Activated CD4-positive, alpha-beta T cell treated with anti-CD3 and anti-CD28 coated beads, Interleukin-2, amount 10 ng/mL, durations not matched to agents 24 days and 14 days (primary cell): ENCODE results near the gene DLGAP1. TPM values are rescaled to one million over a fixed set of nuclear protein-coding genes. Genes with fewer than 3 reads are reported as not detected.

Experiments used
- DNase-seq: peaks from one replicate; pipeline ENCODE4 v3.0.0; 2022
- H3K27ac Mint-ChIP-seq: one replicate; pipeline ENCODE4 v1.8.0; 2022; ENCODE audit warnings: mild to moderate bottlenecking, mixed read lengths
- H3K27me3 Mint-ChIP-seq: one replicate; pipeline ENCODE4 v1.8.0; 2022; ENCODE audit warnings: mixed read lengths
- H3K36me3 Mint-ChIP-seq: one replicate; pipeline ENCODE4 v1.8.0; 2022; ENCODE audit warnings: low read depth, mild to moderate bottlenecking, mixed read lengths
- H3K4me1 Mint-ChIP-seq: one replicate; pipeline ENCODE4 v1.8.0; 2021; ENCODE audit warnings: mixed read lengths
- H3K4me3 Mint-ChIP-seq: one replicate; pipeline ENCODE4 v1.8.0; 2022; ENCODE audit warnings: mild to moderate bottlenecking, moderate library complexity, mixed read lengths
- H3K9me3 Mint-ChIP-seq: one replicate; pipeline ENCODE4 v1.8.0; 2021; ENCODE audit warnings: mixed read lengths
- intact Hi-C: fragments of 100-400 bp; cut with micrococcal nuclease; formaldehyde crosslinking; loops from one replicate; pipeline ENCODE4 v1.15.1; 2023
- total RNA-seq: library from RNA; stranded (reverse); gene quantifications from 2 replicates; pipeline ENCODE4 v1.2.3, GENCODE V29; 2022

DLGAP1 gene
- total RNA-seq, 1 donor from 2014 or later, result 1.5 TPM

DNA sequence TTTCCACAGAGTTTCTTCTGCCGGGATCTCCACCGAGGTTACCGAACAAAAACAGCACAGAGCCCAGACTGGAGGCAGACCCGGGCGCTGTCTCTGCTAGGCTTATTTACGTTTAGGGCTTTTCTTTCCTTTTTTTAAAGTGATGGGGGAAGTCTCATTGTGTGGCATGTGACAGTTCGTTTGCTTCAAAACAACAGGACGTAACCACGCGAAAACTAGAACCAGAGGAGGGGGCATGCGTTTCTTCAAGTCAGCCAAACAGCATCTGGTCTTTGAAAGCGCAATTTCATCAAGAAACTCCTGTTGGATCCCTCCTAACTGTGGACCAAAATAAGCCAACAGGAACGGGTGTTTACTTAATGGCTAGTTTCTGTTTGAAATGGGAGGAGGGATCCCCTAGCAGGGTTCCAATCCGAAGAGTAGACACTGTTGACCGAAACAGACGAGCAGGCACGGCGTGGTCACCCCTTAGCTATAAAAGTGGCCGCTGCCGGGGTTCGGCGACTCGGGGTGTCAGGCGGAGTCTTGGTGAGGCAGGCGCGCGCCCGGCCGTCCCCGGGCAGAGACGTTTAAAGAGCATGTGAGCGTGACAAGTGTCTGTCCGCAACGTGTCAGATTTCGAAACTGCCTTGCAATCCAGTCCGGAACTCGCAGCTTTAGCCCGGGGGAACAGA, 1006.1 kb downstream of the DLGAP1 start:
- intact Hi-C loops, result loop anchor here (1.0 to 5.0 kb wide), 10 partner anchors 37 to 1848 kb away; partner anchors contain the start of gene ZBTB14
- Mint-ChIP-seq H3K36me3 (peaks cover 20% of the 10 kb centered on the region), H3K27me3 (no peaks in the 10 kb centered on the region), H3K4me1 (peaks cover 42% of the 10 kb centered on the region), H3K27ac (peak overlapping the region; percentile 99), H3K4me3 (peak overlapping the region; percentile 96), H3K9me3 (no peaks in the 10 kb centered on the region)
- peak; percentile 94 for DNase-seq

DNA sequence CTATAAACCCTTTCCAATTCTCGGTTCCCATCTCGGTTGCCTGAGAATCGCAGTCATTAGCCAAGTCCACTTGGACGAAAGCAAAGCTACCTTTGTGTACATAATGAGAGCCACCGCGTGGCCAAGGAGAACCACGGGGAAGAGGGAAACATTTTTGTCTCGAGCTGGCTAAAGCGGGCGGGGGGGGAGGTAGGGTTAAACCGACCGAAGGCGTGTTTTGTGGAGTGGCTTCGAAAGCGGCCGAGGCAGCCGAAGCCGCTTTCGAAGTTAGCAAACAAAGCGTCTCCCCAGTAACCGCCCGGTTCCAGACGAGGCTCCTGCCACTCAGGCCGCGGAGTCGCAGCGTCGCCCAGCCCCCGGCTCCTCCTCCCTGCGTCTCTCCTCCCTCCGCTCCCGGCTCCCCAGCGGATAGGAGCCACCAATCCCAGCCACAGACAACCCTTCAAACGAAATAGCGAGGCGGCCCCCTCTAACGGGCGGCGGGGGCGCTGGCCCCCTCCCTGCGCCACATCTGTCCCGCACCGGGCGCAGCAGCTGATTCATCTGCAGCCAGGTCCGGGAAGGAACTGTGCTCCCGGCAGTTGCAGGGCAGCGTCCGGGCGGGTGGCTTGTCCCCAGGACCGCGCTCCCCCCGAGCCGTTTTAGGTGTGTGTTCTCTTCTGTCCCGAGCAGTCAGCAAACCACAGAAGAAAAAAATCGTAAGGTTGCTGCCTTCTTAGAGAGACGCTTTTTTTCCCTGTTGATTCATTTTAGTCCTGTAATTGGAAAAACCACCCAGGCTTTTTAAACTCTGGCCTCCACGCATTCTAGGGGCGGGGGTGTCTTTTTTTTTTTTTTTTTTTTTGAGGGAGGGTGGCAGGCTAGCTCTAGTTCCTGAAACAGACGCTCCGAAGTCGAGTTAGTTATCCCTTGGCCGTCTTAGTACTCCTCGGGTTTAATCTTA, 1006.9 kb downstream of the DLGAP1 start:
- Mint-ChIP-seq H3K9me3 (no peaks in the 10 kb centered on the region), H3K4me3 (peak overlapping the region; percentile 96), H3K4me1 (peaks cover 35% of the 10 kb centered on the region), H3K27ac (peak overlapping the region; percentile 99), H3K36me3 (peaks cover 19% of the 10 kb centered on the region), H3K27me3 (no peaks in the 10 kb centered on the region)
- peak; percentile 96 for DNase-seq
- intact Hi-C loops, result loop anchor here (1.0 to 5.0 kb wide), 11 partner anchors 36 to 1849 kb away; partner anchors contain the start of gene ZBTB14

DNA sequence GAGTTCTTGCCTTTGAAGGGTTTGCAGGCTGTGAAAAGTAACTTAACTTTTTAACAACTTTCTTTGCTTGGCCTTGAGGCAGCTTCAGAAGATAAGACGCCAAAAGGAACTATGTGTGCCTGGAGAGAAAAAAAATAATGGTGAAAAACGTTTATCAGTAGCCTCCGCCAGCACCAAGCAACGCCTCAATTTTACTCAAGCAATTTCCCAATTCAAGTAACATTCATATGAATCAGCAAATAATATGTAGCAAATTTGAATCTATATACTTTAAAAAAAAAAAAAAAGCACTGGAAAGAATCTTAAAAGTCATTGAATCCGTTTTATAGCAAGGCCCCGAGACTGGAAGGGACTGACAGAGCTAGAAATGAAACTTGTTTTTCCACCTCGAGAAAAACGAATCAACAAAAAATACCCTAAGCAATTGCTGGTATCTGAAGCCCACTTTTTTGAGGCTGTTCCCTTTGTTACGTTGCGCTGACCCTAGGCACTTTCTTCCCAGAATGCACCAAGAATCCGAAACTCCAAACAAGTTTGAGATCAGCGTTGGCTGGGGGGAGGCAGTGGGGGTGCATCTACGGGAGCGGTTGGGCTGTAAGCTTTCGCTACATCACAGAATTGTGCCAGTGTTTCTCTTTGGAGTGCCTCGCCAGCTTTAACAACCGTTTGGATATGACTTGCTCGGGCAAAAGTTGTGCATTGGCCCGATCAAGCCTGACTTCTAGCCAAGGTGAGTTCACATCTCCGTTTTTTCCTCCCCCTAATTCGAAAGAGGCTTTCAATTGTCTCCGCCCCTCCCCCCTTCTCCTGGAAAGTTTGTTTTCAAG, 1007.8 kb downstream of the DLGAP1 start:
- intact Hi-C loops, result loop anchor here (2.0 to 5.0 kb wide), 4 partner anchors 35 to 1850 kb away; partner anchors contain the start of gene ZBTB14
- Mint-ChIP-seq H3K27me3 (no peaks in the 10 kb centered on the region), H3K9me3 (no peaks in the 10 kb centered on the region), H3K27ac (peak overlapping the region; percentile 99), H3K36me3 (peaks cover 12% of the 10 kb centered on the region), H3K4me1 (peaks cover 27% of the 10 kb centered on the region), H3K4me3 (peak overlapping the region; percentile 96)
- no peak for DNase-seq
